H9 (cell line): ENCODE data around the gene ZKSCAN4. TPM values are rescaled to one million over a fixed set of nuclear protein-coding genes. Genes with fewer than 3 reads are reported as not detected.

Experiments
- DNase-seq: peaks from one replicate; pipeline ENCODE4 v3.0.0-alpha.2; 2017
- H2AFZ ChIP-seq: one replicate; pipeline ENCODE4 v1.6.1; 2013; ENCODE audit warnings: mild to moderate bottlenecking, low read length, control low read depth, moderate library complexity
- H2AK5ac ChIP-seq: 2 replicates; pipeline ENCODE4 v1.6.1; 2013; ENCODE audit warnings: low read length, control low read depth, mixed read lengths; ENCODE audit not compliant: insufficient read length
- H2BK120ac ChIP-seq: one replicate; pipeline ENCODE4 v1.6.1; 2013; ENCODE audit warnings: low read depth, mild to moderate bottlenecking, low read length, control low read depth, inconsistent platforms; ENCODE audit not compliant: poor library complexity, severe bottlenecking
- H2BK12ac ChIP-seq: 2 replicates; pipeline ENCODE4 v1.6.1; 2013; ENCODE audit warnings: low read length, control low read depth, mixed read lengths, low read depth; ENCODE audit not compliant: insufficient read length
- H2BK15ac ChIP-seq: 2 replicates; pipeline ENCODE4 v1.6.1; 2013; ENCODE audit warnings: low read depth, low read length, control low read depth
- H2BK20ac ChIP-seq: one replicate; pipeline ENCODE4 v1.6.1; 2013; ENCODE audit warnings: low read depth, mild to moderate bottlenecking, low read length, control low read depth, inconsistent platforms; ENCODE audit not compliant: poor library complexity, severe bottlenecking
- H2BK5ac ChIP-seq: 2 replicates; pipeline ENCODE4 v1.6.1; 2013; ENCODE audit warnings: low read length, control low read depth, mixed read lengths; ENCODE audit not compliant: insufficient read length
- H3K14ac ChIP-seq: 2 replicates; pipeline ENCODE4 v1.6.1; 2013; ENCODE audit warnings: low read length, control low read depth; ENCODE audit not compliant: insufficient read depth
- H3K18ac ChIP-seq: 2 replicates; pipeline ENCODE4 v1.6.1; 2013; ENCODE audit warnings: low read depth, mild to moderate bottlenecking, mixed read lengths, low read length, control low read depth; ENCODE audit not compliant: insufficient read length
- H3K23ac ChIP-seq: 2 replicates; pipeline ENCODE4 v1.6.1; 2013; ENCODE audit warnings: low read length, control low read depth, mixed read lengths, low read depth; ENCODE audit not compliant: insufficient read length
- H3K23me2 ChIP-seq: 2 replicates; pipeline ENCODE4 v1.6.1; 2013; ENCODE audit warnings: low read depth, mild to moderate bottlenecking, mixed read lengths, low read length, control low read depth; ENCODE audit not compliant: insufficient read length, poor library complexity, severe bottlenecking
- H3K27ac ChIP-seq: 2 replicates; pipeline ENCODE4 v1.5.1; 2013; ENCODE audit warnings: low read length, control low read depth, mixed read lengths, low read depth; ENCODE audit not compliant: insufficient read length
- H3K27me3 ChIP-seq: 2 replicates; pipeline ENCODE4 v1.6.1; 2013; ENCODE audit warnings: low read length, control low read depth, inconsistent platforms; ENCODE audit not compliant: insufficient read depth
- H3K4ac ChIP-seq: 2 replicates; pipeline ENCODE4 v1.6.1; 2013; ENCODE audit warnings: low read depth, mild to moderate bottlenecking, control low read depth, inconsistent platforms, low read length, moderate library complexity
- H3K4me1 ChIP-seq: 2 replicates; pipeline ENCODE4 v1.6.1; 2013; ENCODE audit warnings: low read length, control low read depth, inconsistent platforms; ENCODE audit not compliant: insufficient read depth
- H3K4me2 ChIP-seq: 2 replicates; pipeline ENCODE4 v1.6.1; 2013; ENCODE audit warnings: low read length, control low read depth, mixed read lengths; ENCODE audit not compliant: insufficient read length, insufficient read depth
- H3K56ac ChIP-seq: 2 replicates; pipeline ENCODE4 v1.6.1; 2013; ENCODE audit warnings: low read depth, mild to moderate bottlenecking, mixed read lengths, low read length, control low read depth; ENCODE audit not compliant: insufficient read length
- H3K79me1 ChIP-seq: 2 replicates; pipeline ENCODE4 v1.6.1; 2013; ENCODE audit warnings: low read depth, mild to moderate bottlenecking, moderate library complexity, low read length, control low read depth, inconsistent platforms; ENCODE audit not compliant: insufficient read depth, poor library complexity, severe bottlenecking
- H3K79me2 ChIP-seq: 2 replicates; pipeline ENCODE4 v1.6.1; 2013; ENCODE audit warnings: low read length, control low read depth, inconsistent platforms; ENCODE audit not compliant: insufficient read depth
- H3K9ac ChIP-seq: 2 replicates; pipeline ENCODE4 v1.6.1; 2013; ENCODE audit warnings: low read length, control low read depth, mixed read lengths; ENCODE audit not compliant: insufficient read length; ENCODE audit errors: extremely low read depth
- H3K9me3 ChIP-seq: one replicate; pipeline ENCODE4 v1.6.1; 2013; ENCODE audit warnings: low read depth, low read length, inconsistent platforms; ENCODE audit not compliant: control insufficient read depth
- H3T11ph ChIP-seq: one replicate; pipeline ENCODE4 v1.6.1; 2013; ENCODE audit warnings: mild to moderate bottlenecking, low read length, control low read depth, inconsistent platforms
- H4K20me1 ChIP-seq: one replicate; pipeline ENCODE4 v1.6.1; 2013; ENCODE audit not compliant: control insufficient read depth, insufficient read length, insufficient read depth
- H4K5ac ChIP-seq: 2 replicates; pipeline ENCODE4 v1.6.1; 2013; ENCODE audit warnings: low read depth, mild to moderate bottlenecking, mixed read lengths, low read length, control low read depth; ENCODE audit not compliant: insufficient read length
- H4K8ac ChIP-seq: replicated peaks from 2 replicates; pipeline ENCODE4 v1.6.1; 2013; ENCODE audit warnings: low read length, control low read depth, mixed read lengths, low read depth; ENCODE audit not compliant: insufficient read length
- H4K91ac ChIP-seq: 2 replicates; pipeline ENCODE4 v1.6.1; 2013; ENCODE audit warnings: low read depth, mild to moderate bottlenecking, moderate library complexity, mixed read lengths, low read length, control low read depth; ENCODE audit not compliant: insufficient read length
- H3K27ac Mint-ChIP-seq, 3 experiments: 2 replicates in 2 of 3; 3 replicates in 1 of 3; pipeline ENCODE4 v1.8.0; 2020 to 2021; ENCODE audit warnings: mixed read lengths in 3 of 3, mild to moderate bottlenecking in 1 of 3, moderate library complexity in 1 of 3
- H3K27me3 Mint-ChIP-seq: 2 replicates; pipeline ENCODE4 v1.8.0; 2021; ENCODE audit warnings: low read depth, mild to moderate bottlenecking, moderate library complexity, mixed read lengths
- H3K36me3 Mint-ChIP-seq, 3 experiments: 2 replicates in 2 of 3; 3 replicates in 1 of 3; pipeline ENCODE4 v1.8.0; 2020 to 2021; ENCODE audit warnings: low read depth in 3 of 3, mixed read lengths in 3 of 3; ENCODE audit not compliant: insufficient read depth in 1 of 3
- H3K4me1 Mint-ChIP-seq, 2 experiments: 2 replicates each; pipeline ENCODE4 v1.8.0; 2020; ENCODE audit warnings: mixed read lengths in 2 of 2
- H3K4me3 Mint-ChIP-seq, 2 experiments: 2 replicates in 1 of 2; 3 replicates in 1 of 2; pipeline ENCODE4 v1.8.0; 2020 to 2021; ENCODE audit warnings: mild to moderate bottlenecking in 2 of 2, mixed read lengths in 2 of 2, moderate library complexity in 1 of 2
- H3K9me3 Mint-ChIP-seq, 2 experiments: 2 replicates in 1 of 2; 3 replicates in 1 of 2; pipeline ENCODE4 v1.8.0; 2020; ENCODE audit warnings: mild to moderate bottlenecking in 2 of 2, mixed read lengths in 2 of 2, moderate library complexity in 1 of 2
- WGBS: extraction: QIAGEN DNeasy Blood & Tissue Kit; methylation state at CpG from one replicate; pipeline ENCODE4 v1.1.7; 2013; ENCODE audit warnings: missing lambda C conversion rate, low lambda C conversion rate, mixed read lengths; ENCODE audit not compliant: insufficient read length; ENCODE audit errors: extremely low coverage; 5-methylcytosine and 5-hydroxymethylcytosine counted together
- total RNA-seq: library from RNA; stranded (reverse); gene quantifications from 2 replicates; pipeline ENCODE4 v1.2.1, GENCODE V29; 2021
- TF ChIP-seq, protein P1 (sequence below): fragments of 200-600 bp; sonication (generic); conservative IDR thresholded peaks from 3 replicates; pipeline ENCODE4 v1.8.0; 2021; ENCODE audit warnings: antibody characterized with exemption, mild to moderate bottlenecking

Gene ZKSCAN4
- total RNA-seq, 1 experiment from 2014 or later = 8.8 TPM

DNA sequence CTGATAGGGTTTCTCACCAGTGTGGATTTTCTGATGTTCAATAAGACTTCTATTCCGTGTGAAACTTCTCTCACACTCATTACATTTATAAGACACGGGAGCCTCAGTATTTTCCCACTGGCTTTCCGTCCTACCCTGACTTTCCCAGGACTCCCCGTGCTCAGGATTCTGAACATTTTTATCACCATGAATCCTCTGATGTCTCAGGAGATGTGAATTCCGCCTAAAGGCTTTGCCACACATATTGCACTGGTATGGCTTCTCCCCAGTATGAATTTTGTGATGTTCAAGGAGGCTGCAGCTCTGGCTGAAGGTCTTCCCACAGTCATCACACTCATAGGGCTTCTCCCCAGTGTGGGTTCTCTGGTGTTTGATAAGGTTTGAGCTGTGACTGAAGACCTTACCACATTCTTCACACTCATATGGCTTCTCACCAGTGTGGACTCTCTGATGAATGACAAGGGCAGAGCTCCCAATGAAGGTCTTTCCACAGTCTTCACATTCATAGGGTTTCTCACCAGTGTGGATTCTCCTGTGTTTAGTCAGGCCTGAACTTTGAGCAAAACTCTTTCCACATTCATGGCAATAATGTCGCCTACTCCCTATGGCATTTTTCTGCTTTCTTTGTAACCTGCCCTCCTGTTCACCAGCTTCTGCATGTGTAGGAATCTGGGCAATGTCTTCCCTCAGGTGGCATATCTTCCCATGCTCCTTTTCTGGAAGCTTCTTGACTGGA, 6.7 kb downstream of the ZKSCAN4 start:
- Histone ChIP-seq H3K23me2 (no peaks in the 10 kb centered on the region), H4K91ac (no peak overlapping the region), H2BK5ac (no peak overlapping the region), H4K5ac (no peak overlapping the region), H3K4me2 (no peak overlapping the region), H4K20me1 (no peaks in the 10 kb centered on the region), H3K9me3 (no peaks in the 10 kb centered on the region), H3K27me3 (no peaks in the 10 kb centered on the region; the same call in 1 of the 2 replicates), H3K9ac (no peak overlapping the region), H2AK5ac (no peak overlapping the region), H3K23ac (no peak overlapping the region), H3K18ac (no peak overlapping the region), H3K4me1 (no peaks in the 10 kb centered on the region), H3K4ac (no peak overlapping the region), H2BK15ac (no peak overlapping the region), H2AFZ (no peak overlapping the region), H3K56ac (no peak overlapping the region), H3K27ac (no peak overlapping the region), H4K8ac (no peak overlapping the region), H2BK12ac (no peak overlapping the region), H2BK20ac (no peak overlapping the region), H2BK120ac (no peak overlapping the region), H3K79me2 (no peaks in the 10 kb centered on the region), H3K14ac (no peak overlapping the region), H3K79me1 (no peaks in the 10 kb centered on the region), H3T11ph (no peak overlapping the region)
- WGBS = no CpG with 5 or more reads among the region's 6 CpGs
- Mint-ChIP-seq H3K4me3 (no peak overlapping the region), H3K9me3 (no peaks in the 10 kb centered on the region), H3K4me1 (peaks cover 0 to 2% of the 10 kb centered on the region in 2 experiments; a peak in 1 of 4 replicates), H3K27ac (no peak overlapping the region), H3K27me3 (no peaks in the 10 kb centered on the region), H3K36me3 (peaks cover 11 to 50% (median 39%) of the 10 kb centered on the region in 3 experiments; a peak in 6 of 7 replicates)
- TF ChIP-seq, protein P1, sequence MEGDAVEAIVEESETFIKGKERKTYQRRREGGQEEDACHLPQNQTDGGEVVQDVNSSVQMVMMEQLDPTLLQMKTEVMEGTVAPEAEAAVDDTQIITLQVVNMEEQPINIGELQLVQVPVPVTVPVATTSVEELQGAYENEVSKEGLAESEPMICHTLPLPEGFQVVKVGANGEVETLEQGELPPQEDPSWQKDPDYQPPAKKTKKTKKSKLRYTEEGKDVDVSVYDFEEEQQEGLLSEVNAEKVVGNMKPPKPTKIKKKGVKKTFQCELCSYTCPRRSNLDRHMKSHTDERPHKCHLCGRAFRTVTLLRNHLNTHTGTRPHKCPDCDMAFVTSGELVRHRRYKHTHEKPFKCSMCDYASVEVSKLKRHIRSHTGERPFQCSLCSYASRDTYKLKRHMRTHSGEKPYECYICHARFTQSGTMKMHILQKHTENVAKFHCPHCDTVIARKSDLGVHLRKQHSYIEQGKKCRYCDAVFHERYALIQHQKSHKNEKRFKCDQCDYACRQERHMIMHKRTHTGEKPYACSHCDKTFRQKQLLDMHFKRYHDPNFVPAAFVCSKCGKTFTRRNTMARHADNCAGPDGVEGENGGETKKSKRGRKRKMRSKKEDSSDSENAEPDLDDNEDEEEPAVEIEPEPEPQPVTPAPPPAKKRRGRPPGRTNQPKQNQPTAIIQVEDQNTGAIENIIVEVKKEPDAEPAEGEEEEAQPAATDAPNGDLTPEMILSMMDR = no peak
- no peak for DNase-seq
